ENCODE data around the gene WNT3A. TPM values are rescaled to one million over a fixed set of nuclear protein-coding genes. Genes with fewer than 3 reads are reported as not detected.
A peak's percentile ranks its signal among the peaks of the same experiment; 100 is the strongest.

The WNT3A gene
- total RNA-seq, 1 experiment from 2014 or later = not detected

GRCh38 chr1:228084325-228084724 is 77.5 kb downstream of the WNT3A start:
- H3K9me3 ChIP-seq (ENCODE audit: low read depth, low read length, poor library complexity, severe bottlenecking) = no peaks in the 10 kb centered on the region
- CTCF ChIA-PET = no interaction called here
- H3K4me3 ChIP-seq (ENCODE audit: low read depth, low read length, poor library complexity, severe bottlenecking) = peak overlapping the region; percentile 98
- peaks cover 14% of the 10 kb centered on the region for H3K36me3 ChIP-seq (ENCODE audit: insufficient read depth, low read length, poor library complexity, severe bottlenecking)
- TF ChIP-seq CTCF (conservative IDR thresholded peaks at IDR 0.05; ENCODE audit: low read depth, low read length) (no peak), EZH2 (IDR thresholded peaks at IDR 0.05; ENCODE audit: borderline replicate concordance, low read depth, low read length, poor library complexity, severe bottlenecking) (no peak)
- no peaks in the 10 kb centered on the region for H3K27me3 ChIP-seq (replicated peaks; ENCODE audit: insufficient read depth, low read depth, low read length, poor library complexity)
- peak overlapping the region; percentile 98 for H3K27ac ChIP-seq (ENCODE audit: low read depth, low read length, poor library complexity, severe bottlenecking)
- intact Hi-C loops (cut with micrococcal nuclease; ENCODE audit: unreplicated experiment) = no loop called here
- no TSS peak for BruUV-seq (replicated peaks)
- peaks cover 25% of the 10 kb centered on the region for H3K4me1 ChIP-seq (ENCODE audit: insufficient read depth, low read length, poor library complexity, severe bottlenecking)
- POLR2A ChIA-PET (ENCODE audit: low non-redundant PET) = no interaction called here
- DNase-seq (ENCODE audit: low spot score) = no peak

DNA sequence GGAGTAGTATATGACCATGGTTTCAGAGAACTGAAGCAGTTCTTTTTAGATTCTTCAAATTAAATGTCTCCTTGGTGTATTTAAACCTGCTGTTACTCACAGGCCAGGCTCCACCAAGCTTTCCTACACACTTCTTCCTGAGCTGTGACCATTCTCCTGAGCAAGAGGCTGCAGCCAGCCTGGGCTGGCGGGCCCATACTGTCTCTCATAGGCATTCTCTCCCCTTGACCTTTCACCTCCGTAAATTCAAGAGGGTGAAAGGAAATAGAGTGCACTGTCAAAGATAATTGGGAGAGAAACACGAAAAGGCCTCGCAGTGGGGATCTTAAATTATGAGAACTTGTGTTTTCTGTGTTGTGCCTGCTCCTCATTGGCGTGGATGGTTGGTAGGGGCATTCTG is 78.0 kb downstream of the WNT3A start:
- no peak for DNase-seq (ENCODE audit: low spot score)
- H3K9me3 ChIP-seq (ENCODE audit: low read depth, low read length, poor library complexity, severe bottlenecking) = no peaks in the 10 kb centered on the region
- BruUV-seq (replicated peaks) = no TSS peak
- no peak for TF ChIP-seq EZH2 (IDR thresholded peaks at IDR 0.05; ENCODE audit: borderline replicate concordance, low read depth, low read length, poor library complexity, severe bottlenecking)
- no peak for TF ChIP-seq CTCF (conservative IDR thresholded peaks at IDR 0.05; ENCODE audit: low read depth, low read length)
- H3K36me3 ChIP-seq (ENCODE audit: insufficient read depth, low read length, poor library complexity, severe bottlenecking) = peaks cover 14% of the 10 kb centered on the region
- peaks cover 25% of the 10 kb centered on the region for H3K4me1 ChIP-seq (ENCODE audit: insufficient read depth, low read length, poor library complexity, severe bottlenecking)
- H3K27me3 ChIP-seq (replicated peaks; ENCODE audit: insufficient read depth, low read depth, low read length, poor library complexity) = no peaks in the 10 kb centered on the region
- POLR2A ChIA-PET (ENCODE audit: low non-redundant PET) = no interaction called here
- intact Hi-C loops (cut with micrococcal nuclease; ENCODE audit: unreplicated experiment) = no loop called here
- peak overlapping the region; percentile 98 for H3K27ac ChIP-seq (ENCODE audit: low read depth, low read length, poor library complexity, severe bottlenecking)
- CTCF ChIA-PET = no interaction called here
- H3K4me3 ChIP-seq (ENCODE audit: low read depth, low read length, poor library complexity, severe bottlenecking) = peak overlapping the region; percentile 98

DNA sequence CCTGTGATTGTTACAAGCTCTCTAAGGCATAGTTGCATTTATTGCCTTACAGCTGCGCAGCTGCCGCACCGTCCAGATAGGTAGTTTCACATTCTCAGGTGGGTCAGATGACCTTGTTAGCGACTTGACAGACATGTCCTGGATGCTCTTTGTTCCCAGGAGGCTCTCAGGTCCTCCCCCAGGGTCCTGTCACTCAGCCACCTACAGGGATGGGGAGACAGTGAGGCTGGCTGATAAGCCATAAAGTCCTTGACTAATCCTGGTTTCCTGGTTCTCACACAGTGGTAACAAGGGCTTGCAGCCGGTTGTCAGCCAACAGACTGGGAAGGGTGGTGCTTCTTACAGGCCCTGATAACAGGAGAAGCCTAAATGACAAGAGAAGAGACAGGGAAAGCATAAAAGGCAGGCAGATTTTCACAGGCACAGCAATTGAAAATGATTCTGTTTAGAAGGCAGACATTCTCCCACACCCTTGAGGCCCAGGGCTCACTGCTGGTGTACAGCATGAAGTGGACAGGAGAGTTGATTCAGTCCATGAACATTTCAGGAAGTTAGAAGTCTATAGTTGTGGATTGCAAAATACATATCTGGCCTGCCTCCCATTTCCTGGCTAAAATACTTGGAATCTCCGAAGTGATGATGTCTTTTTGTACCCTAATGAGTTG is 78.6 kb downstream of the WNT3A start:
- peak; percentile 63 for DNase-seq (ENCODE audit: low spot score)
- H3K4me3 ChIP-seq (ENCODE audit: low read depth, low read length, poor library complexity, severe bottlenecking) = no peak overlapping the region
- H3K27me3 ChIP-seq (replicated peaks; ENCODE audit: insufficient read depth, low read depth, low read length, poor library complexity) = no peaks in the 10 kb centered on the region
- intact Hi-C loops (cut with micrococcal nuclease; ENCODE audit: unreplicated experiment) = no loop called here
- no peak for TF ChIP-seq CTCF (conservative IDR thresholded peaks at IDR 0.05; ENCODE audit: low read depth, low read length)
- TF ChIP-seq EZH2 (IDR thresholded peaks at IDR 0.05; ENCODE audit: borderline replicate concordance, low read depth, low read length, poor library complexity, severe bottlenecking) = no peak
- ChIA-PET POLR2A (ENCODE audit: low non-redundant PET) (no interaction called here), CTCF (no interaction called here)
- H3K4me1 ChIP-seq (ENCODE audit: insufficient read depth, low read length, poor library complexity, severe bottlenecking) = peaks cover 25% of the 10 kb centered on the region
- H3K9me3 ChIP-seq (ENCODE audit: low read depth, low read length, poor library complexity, severe bottlenecking) = no peaks in the 10 kb centered on the region
- BruUV-seq (replicated peaks) = no TSS peak
- H3K27ac ChIP-seq (ENCODE audit: low read depth, low read length, poor library complexity, severe bottlenecking) = no peak overlapping the region
- peaks cover 14% of the 10 kb centered on the region for H3K36me3 ChIP-seq (ENCODE audit: insufficient read depth, low read length, poor library complexity, severe bottlenecking)
